GM19099 (cell line): ENCODE data around the gene NUP188.

ENCODE experiments used
- POLR2A ChIP-seq: IDR thresholded peaks from 3 replicates; pipeline ENCODE4 v1.6.1; 2011; ENCODE audit warnings: low read depth; ENCODE audit not compliant: insufficient read length; ENCODE audit errors: extremely low read depth

Gene NUP188

DNA sequence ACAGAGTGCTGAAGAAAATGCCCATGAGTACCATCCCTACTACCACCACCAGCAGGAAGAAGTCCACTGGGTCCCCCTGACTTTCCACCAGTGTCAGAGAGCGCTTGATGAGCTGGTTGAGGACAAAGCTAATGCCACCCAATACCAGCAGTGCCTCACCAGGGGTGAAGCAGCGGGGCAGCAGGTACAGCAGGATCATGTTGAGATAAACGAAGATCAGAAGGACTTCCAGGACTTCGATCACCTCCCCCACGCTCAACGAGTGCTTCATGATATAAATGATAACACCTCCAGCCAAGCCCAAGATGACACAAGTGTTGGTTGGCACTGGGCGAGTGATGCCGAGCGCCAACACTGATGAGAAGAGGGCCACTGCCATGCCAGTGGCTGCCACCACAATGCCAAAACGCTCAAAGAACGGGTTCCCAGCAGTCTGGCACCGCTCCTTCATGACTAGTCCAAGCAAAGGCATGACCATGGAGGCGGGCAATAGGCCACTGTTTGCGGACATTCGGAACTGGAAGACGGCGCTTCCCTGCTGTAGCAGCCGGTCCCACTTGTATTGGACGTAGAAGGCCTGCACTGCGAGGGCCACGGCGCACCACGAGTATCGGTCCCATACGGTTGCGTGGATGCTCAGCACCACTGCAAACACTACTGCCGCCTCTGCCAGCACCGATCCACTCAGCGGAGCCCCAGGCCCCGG, 775 bp upstream of the NUP188 start:
- TF ChIP-seq POLR2A = no peak

DNA sequence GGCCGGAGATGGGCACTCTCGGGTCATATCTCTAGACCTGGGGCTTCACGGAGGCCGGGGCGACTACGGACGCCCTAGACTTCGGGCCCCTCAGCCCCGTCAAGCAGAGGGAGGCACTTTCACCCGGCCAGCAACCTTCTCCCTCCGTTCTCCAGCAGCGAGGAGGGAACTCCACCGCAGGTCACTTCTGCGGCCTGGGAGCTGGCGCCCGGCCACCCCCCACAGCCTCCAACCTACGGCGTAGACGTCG, 297 bp upstream of the NUP188 start:
- TF ChIP-seq POLR2A = no peak

DNA sequence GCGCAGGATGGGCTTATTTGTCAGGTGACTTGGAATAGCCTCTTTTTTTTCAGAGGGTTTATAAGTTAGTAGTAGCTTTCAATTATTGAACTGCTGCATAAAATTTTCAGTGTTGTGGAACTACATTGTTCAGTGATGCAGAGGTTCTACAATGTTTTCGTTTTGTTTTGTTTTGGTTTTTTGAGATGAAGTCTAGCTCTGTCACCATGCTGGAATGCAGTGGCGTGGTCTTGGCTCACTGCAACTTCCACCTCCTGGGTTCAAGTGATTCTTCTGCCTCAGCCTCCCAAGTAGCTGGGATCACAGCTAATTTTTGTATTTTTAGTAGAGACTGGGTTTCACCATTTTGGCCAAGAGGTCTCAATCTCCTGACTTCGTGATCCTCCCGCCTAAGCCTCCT, 22.0 kb downstream of the NUP188 start:
- TF ChIP-seq POLR2A = no peak

DNA sequence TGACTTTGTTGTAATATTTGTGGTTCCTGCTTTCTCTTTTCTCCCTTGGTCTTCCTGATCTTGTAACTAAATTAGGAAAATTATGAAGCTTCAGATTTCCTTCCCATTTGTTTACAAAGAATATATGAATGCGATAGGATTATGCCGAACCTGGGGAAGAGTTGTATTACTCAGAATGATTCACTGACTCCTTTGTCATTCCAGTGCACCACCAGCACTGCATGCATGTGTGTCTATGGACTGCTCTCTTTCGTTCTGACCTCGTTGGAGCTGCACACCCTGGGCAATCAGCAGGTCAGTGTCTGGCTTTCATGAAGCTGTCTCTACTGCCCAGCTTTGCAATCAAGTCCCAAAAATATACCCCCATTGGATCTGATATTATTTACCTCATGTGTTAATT, 25.5 kb downstream of the NUP188 start:
- no peak for TF ChIP-seq POLR2A

DNA sequence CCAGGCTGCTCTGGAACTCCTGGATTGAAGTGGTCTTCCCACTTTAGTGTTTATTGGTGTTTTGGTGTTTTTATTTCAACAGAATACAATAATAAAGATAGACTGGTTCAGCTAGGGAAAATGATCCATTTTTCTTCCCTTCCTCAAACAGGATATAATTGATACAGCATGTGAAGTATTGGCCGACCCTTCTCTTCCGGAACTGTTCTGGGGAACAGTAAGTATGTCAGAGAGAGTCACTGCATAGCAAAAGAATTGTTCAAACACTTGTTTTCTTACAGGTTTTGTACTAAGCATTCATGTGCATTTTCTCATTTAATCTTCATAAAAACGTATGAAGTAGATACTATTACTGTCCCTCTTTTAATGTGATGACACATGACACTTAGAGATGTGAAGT, 31.6 kb downstream of the NUP188 start:
- TF ChIP-seq POLR2A = no peak

DNA sequence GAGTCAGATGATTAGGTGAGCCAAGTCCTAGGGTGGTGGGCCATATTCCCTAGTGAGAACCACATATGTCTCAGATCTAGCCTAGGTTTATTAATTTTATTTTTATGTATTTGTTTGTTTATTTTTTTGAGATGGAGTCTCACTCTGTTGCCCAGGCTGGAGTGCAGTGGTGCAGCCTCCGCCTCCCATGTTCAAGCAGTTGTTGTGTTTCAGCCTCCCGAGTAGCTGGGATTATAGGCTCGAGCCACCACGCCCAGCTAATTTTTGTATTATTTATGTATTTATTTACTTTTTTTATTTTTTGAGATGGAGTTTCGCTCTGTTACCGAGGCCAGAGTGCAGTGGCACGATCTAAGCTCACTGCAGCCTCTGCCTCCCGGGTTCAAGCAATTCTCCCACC, 36.0 kb downstream of the NUP188 start:
- TF ChIP-seq POLR2A = no peak

DNA sequence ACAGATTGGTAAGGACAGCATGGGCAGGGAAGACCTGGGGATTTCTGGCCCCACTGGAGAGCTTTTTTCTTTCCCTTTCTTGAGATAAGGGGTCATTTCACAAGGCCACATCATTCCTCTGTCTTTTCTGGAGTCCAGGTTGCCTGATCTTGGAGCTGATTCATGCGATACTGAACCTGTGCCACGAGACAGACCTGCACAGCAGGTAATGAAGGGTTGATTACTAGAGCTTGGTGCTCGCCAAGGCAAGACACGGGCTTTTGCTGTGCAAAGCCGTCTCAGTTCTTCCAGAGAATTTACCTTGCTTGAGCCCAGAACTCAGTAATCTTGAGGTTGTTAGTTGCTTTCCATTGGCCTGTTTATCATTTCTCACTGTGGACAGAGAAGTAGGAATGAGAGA, 39.2 kb downstream of the NUP188 start:
- TF ChIP-seq POLR2A = no peak

DNA sequence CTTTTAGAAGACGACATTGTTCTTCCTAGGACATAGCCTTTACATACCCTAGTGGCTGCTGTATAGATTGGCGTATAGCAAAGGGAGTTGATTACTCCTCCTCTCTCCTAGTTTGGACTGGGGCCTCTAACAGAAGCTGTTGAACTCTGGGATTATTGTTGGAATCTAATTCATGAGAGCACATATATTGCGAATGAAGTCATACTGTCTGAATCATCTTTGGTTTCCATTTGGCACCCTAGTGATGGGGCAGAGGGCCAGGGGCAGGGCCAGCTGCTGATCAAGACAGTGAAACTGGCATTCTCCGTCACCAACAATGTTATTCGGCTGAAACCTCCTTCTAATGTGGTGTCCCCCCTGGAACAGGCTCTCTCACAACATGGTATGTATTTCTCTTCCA, 40.3 kb downstream of the NUP188 start:
- no peak for TF ChIP-seq POLR2A

DNA sequence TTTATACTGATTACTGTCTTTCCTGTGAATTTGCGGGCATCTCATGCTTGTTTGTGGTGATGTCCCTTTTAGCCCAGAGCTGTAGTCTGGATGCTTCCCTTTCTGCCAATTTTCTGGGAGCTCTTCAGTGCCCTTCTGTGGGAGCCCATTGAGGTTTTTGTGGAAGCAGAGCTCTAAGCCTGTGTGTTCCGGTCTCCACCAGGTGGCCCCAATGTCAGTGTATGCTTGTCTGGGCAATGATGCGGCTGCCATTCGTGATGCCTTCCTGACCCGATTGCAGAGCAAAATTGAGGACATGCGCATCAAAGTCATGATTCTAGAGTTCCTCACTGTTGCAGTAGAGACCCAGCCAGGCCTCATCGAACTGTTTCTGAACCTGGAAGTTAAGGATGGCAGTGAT, 45.5 kb downstream of the NUP188 start:
- no peak for TF ChIP-seq POLR2A

DNA sequence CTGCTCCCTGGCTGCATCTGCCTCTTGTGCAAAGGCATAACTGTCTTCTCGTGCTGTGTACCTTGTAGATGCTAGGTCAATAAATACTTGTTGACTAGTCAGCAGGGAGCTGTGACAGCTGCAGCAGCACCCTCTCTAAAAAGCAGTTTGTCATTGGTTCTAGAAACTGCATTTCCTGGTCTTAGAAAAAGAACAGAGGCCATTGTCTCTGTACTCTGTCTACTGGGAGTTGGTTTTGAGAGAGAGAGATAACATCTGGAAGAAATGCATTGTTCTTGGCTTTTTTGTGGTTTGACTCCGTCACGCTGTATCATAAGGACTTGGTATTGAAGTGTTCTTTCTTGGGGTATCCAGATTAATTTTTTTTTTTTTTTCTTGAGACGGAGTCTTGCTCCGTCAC, 48.3 kb downstream of the NUP188 start:
- TF ChIP-seq POLR2A = no peak

DNA sequence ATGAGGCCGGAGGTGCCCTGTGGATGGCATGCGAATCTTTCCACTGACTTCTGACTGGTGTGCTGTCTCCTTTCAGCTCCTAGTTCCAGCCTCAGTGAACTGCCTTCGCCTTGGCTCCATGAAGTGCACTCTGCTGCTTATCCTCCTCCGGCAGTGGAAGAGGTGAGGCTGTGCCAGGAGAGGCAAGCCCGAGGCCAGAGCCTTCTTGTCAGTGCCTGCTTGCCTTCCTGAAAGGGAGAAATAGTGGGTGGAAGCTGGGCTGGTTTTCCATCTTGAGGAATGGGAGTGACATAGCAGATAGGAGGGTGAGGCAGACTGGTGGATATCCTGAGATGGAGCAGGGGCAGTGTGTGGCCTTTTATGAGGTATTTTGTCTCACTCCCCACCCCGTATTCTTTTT, 51.0 kb downstream of the NUP188 start:
- no peak for TF ChIP-seq POLR2A

DNA sequence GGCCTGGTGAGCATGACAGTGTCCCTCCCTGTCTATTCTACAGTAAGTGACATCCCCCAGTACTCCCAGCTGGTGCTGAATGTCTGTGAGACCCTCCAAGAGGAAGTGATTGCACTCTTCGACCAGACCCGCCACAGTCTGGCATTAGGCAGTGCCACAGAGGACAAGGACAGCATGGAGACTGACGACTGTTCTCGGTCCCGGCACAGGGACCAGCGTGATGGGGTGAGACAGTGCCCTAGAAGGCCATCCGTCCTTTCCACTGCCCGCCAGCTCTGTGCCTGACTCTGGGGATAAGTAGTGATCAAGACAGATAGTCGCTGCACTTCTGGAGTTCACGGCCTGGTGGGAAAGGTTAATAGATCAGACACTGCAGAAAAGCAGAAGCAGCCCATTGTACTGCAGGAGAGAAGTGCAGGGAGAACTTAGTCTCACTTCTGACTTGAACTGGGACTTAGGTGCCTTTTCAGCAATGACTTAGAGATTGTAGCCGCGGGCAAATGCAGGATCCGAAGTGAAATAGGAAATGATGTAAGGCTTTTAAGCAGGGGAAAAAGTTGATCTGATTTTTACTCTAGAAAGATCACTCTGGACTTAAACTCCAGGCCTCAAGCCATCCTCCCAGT, 52.2 kb downstream of the NUP188 start:
- no peak for TF ChIP-seq POLR2A

DNA sequence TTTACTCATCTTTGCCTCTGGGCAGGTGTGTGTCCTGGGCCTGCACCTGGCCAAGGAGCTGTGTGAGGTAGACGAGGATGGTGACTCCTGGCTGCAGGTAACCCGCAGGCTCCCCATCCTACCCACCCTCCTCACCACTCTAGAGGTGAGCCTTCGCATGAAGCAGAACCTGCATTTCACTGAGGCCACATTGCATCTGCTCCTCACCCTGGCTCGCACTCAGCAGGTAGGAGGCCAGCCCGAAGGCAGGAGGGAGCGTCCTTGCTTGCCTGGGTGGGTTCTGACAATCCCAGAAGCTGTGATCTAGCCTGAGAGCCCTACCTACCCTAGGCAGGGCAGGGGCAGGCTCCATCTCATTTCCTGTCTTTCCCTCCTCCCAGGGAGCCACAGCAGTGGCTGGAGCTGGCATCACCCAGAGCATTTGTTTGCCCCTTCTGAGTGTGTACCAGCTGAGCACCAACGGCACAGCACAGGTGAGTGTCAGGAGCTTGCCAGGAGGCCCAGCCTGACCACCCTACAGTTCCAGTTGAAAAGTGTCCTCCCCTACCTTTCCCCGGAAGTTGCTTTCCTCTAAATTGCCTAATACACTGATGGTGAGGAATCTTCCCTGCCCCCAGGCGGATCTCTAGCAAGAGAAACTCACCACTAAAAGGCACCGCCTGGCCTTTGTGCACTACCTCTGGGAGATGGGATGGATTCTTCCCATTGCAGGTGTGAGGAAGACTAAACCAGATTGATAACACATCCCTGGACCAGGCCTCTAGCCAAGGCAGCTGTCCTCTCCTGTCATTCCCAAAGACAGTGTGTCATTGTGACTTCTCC, 54.2 kb downstream of the NUP188 start:
- TF ChIP-seq POLR2A = no peak

DNA sequence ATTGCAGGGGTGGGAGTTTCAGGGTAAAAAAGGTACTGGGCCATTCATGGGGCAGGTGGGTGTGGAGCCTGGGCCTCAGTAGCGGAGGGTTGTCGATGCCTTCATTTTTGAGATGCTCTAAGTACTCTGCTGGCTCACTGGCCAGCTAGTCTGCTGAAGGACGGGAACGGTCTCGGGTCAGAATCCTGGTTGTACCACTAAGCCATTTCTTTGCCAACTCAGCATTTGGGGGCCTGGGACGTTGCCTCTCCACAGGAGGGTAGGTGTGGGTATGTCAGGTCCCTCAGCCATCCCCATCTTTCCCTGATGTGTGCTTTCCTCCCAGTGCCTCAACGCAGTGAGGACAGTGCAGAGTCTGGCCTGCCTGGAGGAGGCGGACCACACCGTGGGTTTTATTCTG, 55.5 kb downstream of the NUP188 start:
- TF ChIP-seq POLR2A = no peak

DNA sequence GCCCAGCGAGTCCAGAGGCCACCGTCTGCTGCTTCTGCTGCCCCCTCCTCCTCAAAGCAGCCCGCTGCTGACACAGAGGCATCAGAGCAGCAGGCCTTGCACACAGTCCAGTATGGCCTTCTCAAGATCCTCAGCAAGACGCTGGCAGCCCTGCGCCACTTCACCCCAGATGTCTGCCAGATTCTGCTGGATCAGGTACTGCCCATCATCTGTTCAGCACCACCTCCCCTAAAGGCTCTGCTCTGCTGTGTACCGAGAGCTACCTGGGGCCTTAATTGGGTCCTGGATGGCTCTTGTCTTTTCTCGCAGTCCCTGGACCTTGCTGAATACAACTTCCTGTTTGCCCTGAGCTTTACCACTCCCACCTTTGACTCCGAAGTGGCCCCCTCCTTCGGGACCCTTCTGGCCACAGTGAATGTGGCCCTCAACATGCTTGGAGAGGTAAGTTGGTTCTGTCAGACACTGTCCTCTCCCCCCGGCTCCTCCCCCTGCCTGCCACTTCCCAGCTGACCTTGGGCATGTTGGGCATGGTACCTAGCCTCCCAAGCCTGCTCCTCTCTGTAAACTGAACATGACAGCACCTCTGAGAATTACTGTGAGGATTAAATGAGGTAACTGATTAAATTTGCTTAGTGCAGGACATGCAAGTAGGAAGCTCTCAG, 58.0 kb downstream of the NUP188 start:
- TF ChIP-seq POLR2A = no peak
